HL-60 (cell line): Measurements from ENCODE around the gene MEIKIN.

Experiments used
- DNase-seq, 2 experiments: peaks; one replicate each; pipeline ENCODE4 v3.0.0-alpha.2; 2010 to 2020; ENCODE audit warnings: low read depth in 1 of 2, low spot score in 1 of 2
- H3K27ac ChIP-seq: fragments of 250-450 bp; sonication (Bioruptor Pico); replicated peaks from 2 replicates; pipeline ENCODE4 v1.5.1; 2020; ENCODE audit warnings: mild to moderate bottlenecking, moderate library complexity
- H3K27me3 ChIP-seq: fragments of 250-450 bp; sonication (Bioruptor Pico); 2 replicates; pipeline ENCODE4 v1.5.1; 2021; ENCODE audit warnings: mild to moderate bottlenecking, moderate library complexity; ENCODE audit not compliant: insufficient read depth, poor library complexity, severe bottlenecking
- H3K4me3 ChIP-seq: replicated peaks from 2 replicates; pipeline ENCODE4 v1.5.1; 2011; ENCODE audit warnings: mild to moderate bottlenecking, control low read depth, low read length; ENCODE audit not compliant: insufficient read depth
- GABPA ChIP-seq: IDR thresholded peaks from 2 replicates; pipeline ENCODE4 v1.6.1; 2012; ENCODE audit warnings: low read depth
- POLR2AphosphoS5 ChIP-seq: IDR thresholded peaks from 2 replicates; pipeline ENCODE4 v1.6.1; 2012; ENCODE audit warnings: low read depth
- REST ChIP-seq: IDR thresholded peaks from 2 replicates; pipeline ENCODE4 v1.6.1; 2012; ENCODE audit warnings: low read depth; ENCODE audit not compliant: insufficient replicate concordance
- SPI1 ChIP-seq: IDR thresholded peaks from 2 replicates; pipeline ENCODE4 v1.6.1; 2012; ENCODE audit warnings: low read depth, mild to moderate bottlenecking, borderline replicate concordance
- TF ChIP-seq, protein P1 (sequence below): IDR thresholded peaks from one replicate; pipeline ENCODE4 v1.5.1; 2011; ENCODE audit warnings: low read length, control low read depth, inconsistent platforms; ENCODE audit not compliant: insufficient read depth

The MEIKIN gene

DNA sequence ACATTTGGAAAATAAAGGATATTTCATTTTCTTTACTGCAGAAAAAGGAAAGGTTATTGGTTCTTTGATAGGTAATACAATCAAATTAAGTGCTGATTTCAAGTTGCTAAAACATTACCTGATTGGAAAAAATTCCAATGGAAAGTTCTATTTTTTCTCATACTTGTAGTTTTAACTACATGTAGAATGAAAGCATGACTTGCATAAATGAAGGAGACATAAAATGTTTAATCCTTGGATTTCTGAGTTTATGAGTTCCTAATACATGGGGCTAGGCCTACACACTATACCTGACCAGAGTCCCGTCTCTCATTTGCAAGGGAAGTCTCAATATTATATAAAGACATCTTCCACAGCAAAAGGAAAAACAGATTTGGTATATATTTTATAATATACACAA lies 5.2 kb upstream of the MEIKIN start:
- Histone ChIP-seq H3K4me3 (no peak overlapping the region), H3K27ac (no peak overlapping the region), H3K27me3 (no peaks in the 10 kb centered on the region)
- no peak for TF ChIP-seq GABPA
- TF ChIP-seq, protein P1, sequence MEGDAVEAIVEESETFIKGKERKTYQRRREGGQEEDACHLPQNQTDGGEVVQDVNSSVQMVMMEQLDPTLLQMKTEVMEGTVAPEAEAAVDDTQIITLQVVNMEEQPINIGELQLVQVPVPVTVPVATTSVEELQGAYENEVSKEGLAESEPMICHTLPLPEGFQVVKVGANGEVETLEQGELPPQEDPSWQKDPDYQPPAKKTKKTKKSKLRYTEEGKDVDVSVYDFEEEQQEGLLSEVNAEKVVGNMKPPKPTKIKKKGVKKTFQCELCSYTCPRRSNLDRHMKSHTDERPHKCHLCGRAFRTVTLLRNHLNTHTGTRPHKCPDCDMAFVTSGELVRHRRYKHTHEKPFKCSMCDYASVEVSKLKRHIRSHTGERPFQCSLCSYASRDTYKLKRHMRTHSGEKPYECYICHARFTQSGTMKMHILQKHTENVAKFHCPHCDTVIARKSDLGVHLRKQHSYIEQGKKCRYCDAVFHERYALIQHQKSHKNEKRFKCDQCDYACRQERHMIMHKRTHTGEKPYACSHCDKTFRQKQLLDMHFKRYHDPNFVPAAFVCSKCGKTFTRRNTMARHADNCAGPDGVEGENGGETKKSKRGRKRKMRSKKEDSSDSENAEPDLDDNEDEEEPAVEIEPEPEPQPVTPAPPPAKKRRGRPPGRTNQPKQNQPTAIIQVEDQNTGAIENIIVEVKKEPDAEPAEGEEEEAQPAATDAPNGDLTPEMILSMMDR: no peak
- no peak for TF ChIP-seq POLR2AphosphoS5
- TF ChIP-seq REST: no peak
- DNase-seq: no peak

DNA sequence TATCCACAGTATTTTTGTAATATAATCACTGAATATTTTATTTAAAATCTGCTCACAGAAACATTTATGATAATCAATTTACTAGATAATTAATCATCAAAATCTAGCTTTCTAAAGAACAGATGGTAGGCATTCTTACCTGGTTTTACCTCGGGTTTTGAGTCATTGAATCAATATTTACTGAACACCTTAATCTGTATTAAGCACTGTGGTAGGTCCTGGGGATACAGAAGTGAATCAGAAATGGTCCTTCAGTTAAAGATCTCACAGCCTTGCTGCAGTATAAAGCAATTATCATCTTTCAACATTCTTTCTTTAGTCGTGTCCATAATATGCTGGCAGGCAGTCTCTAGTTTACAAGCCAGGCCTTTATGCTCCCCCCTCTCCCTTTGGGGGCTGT lies 2.0 kb upstream of the MEIKIN start:
- TF ChIP-seq SPI1 (no peak), GABPA (no peak), POLR2AphosphoS5 (no peak), REST (no peak)
- TF ChIP-seq, protein P1: no peak
- Histone ChIP-seq H3K27me3 (no peaks in the 10 kb centered on the region), H3K4me3 (no peak overlapping the region), H3K27ac (no peak overlapping the region)
- no peak for DNase-seq

- Histone ChIP-seq H3K27me3 (no peaks in the 10 kb centered on the region), H3K4me3 (no peak overlapping the region), H3K27ac (no peak overlapping the region)
- TF ChIP-seq SPI1 (peak; percentile 55), POLR2AphosphoS5 (no peak)
- peak; percentile 1 to 23 for DNase-seq
Measured at GRCh38 chr5:131944702-131945550, 537 bp downstream of the MEIKIN start.

DNA sequence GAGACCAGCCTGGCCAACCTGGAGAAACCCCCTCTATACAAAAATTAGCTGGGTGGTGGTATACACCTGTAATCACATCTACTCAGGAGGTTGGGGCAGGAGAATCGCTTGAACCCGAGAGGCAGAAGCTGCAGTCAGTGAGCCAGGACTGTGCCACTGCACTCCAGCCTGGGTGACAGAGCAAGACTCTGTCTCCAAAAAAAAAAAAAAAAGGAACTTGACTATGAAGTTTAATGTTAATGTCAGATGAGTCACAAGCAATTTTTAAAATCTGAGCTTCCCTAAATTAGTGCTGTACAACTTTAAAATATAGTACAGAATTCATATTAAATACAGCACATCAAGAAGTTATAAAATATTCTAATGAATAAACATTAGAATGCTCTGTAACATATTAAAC lies 1.5 kb downstream of the MEIKIN start:
- no peak overlapping the region for H3K4me3 ChIP-seq
- no peaks in the 10 kb centered on the region for H3K27me3 ChIP-seq
- DNase-seq: peak in 1 of 2 experiments; percentile 1

More for the DNA sequence above, 1.5 kb downstream of the MEIKIN start:
- TF ChIP-seq POLR2AphosphoS5: no peak
- TF ChIP-seq, protein P1: no peak
- TF ChIP-seq REST: no peak
- TF ChIP-seq SPI1: no peak
- no peak for TF ChIP-seq GABPA
- H3K27ac ChIP-seq: no peak overlapping the region
